ENCODE data around the gene RNASE12.

Gene RNASE12

GRCh38 chr14:20555845-20556244 is 35.3 kb downstream of the RNASE12 start:
- no peak for TF ChIP-seq HOXA7 (CRISPR knock-in tag; IDR thresholded peaks at IDR 0.05; ENCODE audit: borderline replicate concordance)
- no peak for TF ChIP-seq ZNF211 (tag by site-specific recombination; IDR thresholded peaks at IDR 0.05; ENCODE audit: low read depth)
- TF ChIP-seq PRDM1 (tag by site-specific recombination; IDR thresholded peaks at IDR 0.05), result no peak
- no peak for TF ChIP-seq ZNF366 (tag by site-specific recombination; conservative IDR thresholded peaks at IDR 0.05)
- no peaks in the 10 kb centered on the region for H3K36me3 ChIP-seq (ENCODE audit: control insufficient read depth in 2 of 2, insufficient read depth in 1 of 2, low read length in 2 of 2)
- H3K9me3 ChIP-seq (ENCODE audit: control insufficient read depth, insufficient read depth, low read depth, low read length), result no peaks in the 10 kb centered on the region
- CTCF ChIA-PET, result interaction anchor here (0.6 kb wide), 1 partner anchor 102 kb away, joined by 4 read pairs; no protein-coding TSS in a partner anchor
- H3K4me1 ChIP-seq (ENCODE audit: control insufficient read depth, insufficient read depth, low read length), result no peaks in the 10 kb centered on the region
- H3K4me3 ChIP-seq (ENCODE audit: low read depth, low read length), result no peak overlapping the region
- H3K27ac ChIP-seq (ENCODE audit: extremely low read depth, low read depth, low read length), result no peak overlapping the region
- POLR2A ChIA-PET, result no interaction called here

GRCh38 chr14:20553024-20553423 is 38.2 kb downstream of the RNASE12 start:
- H3K4me3 ChIP-seq (ENCODE audit: low read depth, low read length), result no peak overlapping the region
- no peak for TF ChIP-seq ZBTB44 (tag by site-specific recombination; IDR thresholded peaks at IDR 0.05)
- TF ChIP-seq ZNF146 (tag by site-specific recombination; IDR thresholded peaks at IDR 0.05), result peak; percentile 90
- ChIA-PET POLR2A (no interaction called here), CTCF (interaction anchor here (1.3 kb wide), 1 partner anchor 23 kb away, joined by 3 read pairs; no protein-coding TSS in a partner anchor)
- H3K4me1 ChIP-seq (ENCODE audit: control insufficient read depth, insufficient read depth, low read length), result no peaks in the 10 kb centered on the region
- H3K27ac ChIP-seq (ENCODE audit: extremely low read depth, low read depth, low read length), result no peak overlapping the region
- H3K9me3 ChIP-seq (ENCODE audit: control insufficient read depth, insufficient read depth, low read depth, low read length), result no peaks in the 10 kb centered on the region
- H3K36me3 ChIP-seq (ENCODE audit: control insufficient read depth in 2 of 2, insufficient read depth in 1 of 2, low read length in 2 of 2), result no peaks in the 10 kb centered on the region

DNA sequence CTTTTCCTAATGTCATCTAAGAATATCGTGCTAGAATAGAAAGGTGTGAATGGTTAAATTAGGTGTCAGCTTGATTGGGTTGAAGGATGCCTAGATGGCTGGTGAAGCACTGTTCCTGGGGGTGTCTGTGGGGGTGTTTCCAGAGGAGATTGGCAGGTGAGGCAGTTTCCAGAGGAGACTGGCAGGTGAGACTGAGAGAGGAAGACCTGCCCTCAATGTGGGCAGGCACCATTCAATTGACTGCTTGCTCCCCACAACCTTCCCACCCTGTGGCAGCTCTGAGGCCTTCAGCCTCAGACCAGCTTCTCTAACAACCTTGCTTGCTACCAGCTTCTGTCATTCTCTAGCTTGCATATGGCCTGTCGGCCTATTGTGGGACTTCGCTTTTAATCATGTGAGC is 39.6 kb downstream of the RNASE12 start:
- no peaks in the 10 kb centered on the region for H3K9me3 ChIP-seq (ENCODE audit: control insufficient read depth, insufficient read depth, low read depth, low read length)
- ChIA-PET POLR2A (no interaction called here), CTCF (no interaction called here)
- no peak overlapping the region for H3K4me3 ChIP-seq (ENCODE audit: low read depth, low read length)
- no peaks in the 10 kb centered on the region for H3K36me3 ChIP-seq (ENCODE audit: control insufficient read depth in 2 of 2, insufficient read depth in 1 of 2, low read length in 2 of 2)
- no peak for TF ChIP-seq ZNF513 (tag by site-specific recombination; IDR thresholded peaks at IDR 0.05)
- TF ChIP-seq ZEB2 (tag by site-specific recombination; IDR thresholded peaks at IDR 0.05), result no peak
- no peak for TF ChIP-seq ZNF600 (tag by site-specific recombination; IDR thresholded peaks at IDR 0.05)
- no peak for TF ChIP-seq ZNF266 (tag by site-specific recombination; IDR thresholded peaks at IDR 0.05; ENCODE audit: low read depth)
- TF ChIP-seq, protein P1, sequence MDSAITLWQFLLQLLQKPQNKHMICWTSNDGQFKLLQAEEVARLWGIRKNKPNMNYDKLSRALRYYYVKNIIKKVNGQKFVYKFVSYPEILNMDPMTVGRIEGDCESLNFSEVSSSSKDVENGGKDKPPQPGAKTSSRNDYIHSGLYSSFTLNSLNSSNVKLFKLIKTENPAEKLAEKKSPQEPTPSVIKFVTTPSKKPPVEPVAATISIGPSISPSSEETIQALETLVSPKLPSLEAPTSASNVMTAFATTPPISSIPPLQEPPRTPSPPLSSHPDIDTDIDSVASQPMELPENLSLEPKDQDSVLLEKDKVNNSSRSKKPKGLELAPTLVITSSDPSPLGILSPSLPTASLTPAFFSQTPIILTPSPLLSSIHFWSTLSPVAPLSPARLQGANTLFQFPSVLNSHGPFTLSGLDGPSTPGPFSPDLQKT (IDR thresholded peaks at IDR 0.05; ENCODE audit: borderline replicate concordance, low read depth, low read length), result no peak
- TF ChIP-seq ZNF221 (tag by site-specific recombination; IDR thresholded peaks at IDR 0.05; ENCODE audit: borderline replicate concordance), result no peak
- no peak for TF ChIP-seq ZBTB48 (tag by site-specific recombination; IDR thresholded peaks at IDR 0.05)
- no peak for TF ChIP-seq ZNF792 (tag by site-specific recombination; IDR thresholded peaks at IDR 0.05)
- TF ChIP-seq, protein P2, sequence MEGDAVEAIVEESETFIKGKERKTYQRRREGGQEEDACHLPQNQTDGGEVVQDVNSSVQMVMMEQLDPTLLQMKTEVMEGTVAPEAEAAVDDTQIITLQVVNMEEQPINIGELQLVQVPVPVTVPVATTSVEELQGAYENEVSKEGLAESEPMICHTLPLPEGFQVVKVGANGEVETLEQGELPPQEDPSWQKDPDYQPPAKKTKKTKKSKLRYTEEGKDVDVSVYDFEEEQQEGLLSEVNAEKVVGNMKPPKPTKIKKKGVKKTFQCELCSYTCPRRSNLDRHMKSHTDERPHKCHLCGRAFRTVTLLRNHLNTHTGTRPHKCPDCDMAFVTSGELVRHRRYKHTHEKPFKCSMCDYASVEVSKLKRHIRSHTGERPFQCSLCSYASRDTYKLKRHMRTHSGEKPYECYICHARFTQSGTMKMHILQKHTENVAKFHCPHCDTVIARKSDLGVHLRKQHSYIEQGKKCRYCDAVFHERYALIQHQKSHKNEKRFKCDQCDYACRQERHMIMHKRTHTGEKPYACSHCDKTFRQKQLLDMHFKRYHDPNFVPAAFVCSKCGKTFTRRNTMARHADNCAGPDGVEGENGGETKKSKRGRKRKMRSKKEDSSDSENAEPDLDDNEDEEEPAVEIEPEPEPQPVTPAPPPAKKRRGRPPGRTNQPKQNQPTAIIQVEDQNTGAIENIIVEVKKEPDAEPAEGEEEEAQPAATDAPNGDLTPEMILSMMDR (tag by site-specific recombination; IDR thresholded peaks at IDR 0.05), result no peak
- no peak for TF ChIP-seq ZNF341 (tag by site-specific recombination; IDR thresholded peaks at IDR 0.05; ENCODE audit: low read depth)
- no peak for TF ChIP-seq ZNF558 (tag by site-specific recombination; IDR thresholded peaks at IDR 0.05)
- TF ChIP-seq ZNF19 (tag by site-specific recombination; IDR thresholded peaks at IDR 0.05; ENCODE audit: low read depth), result no peak
- TF ChIP-seq ZNF548 (tag by site-specific recombination; IDR thresholded peaks at IDR 0.05), result no peak
- no peak for TF ChIP-seq ZNF292 (tag by site-specific recombination; IDR thresholded peaks at IDR 0.05; ENCODE audit: borderline replicate concordance, low read depth)
- TF ChIP-seq ZNF354C (tag by site-specific recombination; IDR thresholded peaks at IDR 0.05; ENCODE audit: borderline replicate concordance, low read depth), result no peak
- TF ChIP-seq ZNF239 (tag by site-specific recombination; IDR thresholded peaks at IDR 0.05), result no peak
- no peak for TF ChIP-seq ZNF16 (tag by site-specific recombination; IDR thresholded peaks at IDR 0.05; ENCODE audit: low read depth)
- no peak for TF ChIP-seq ZIC2 (tag by site-specific recombination; IDR thresholded peaks at IDR 0.05)
- no peaks in the 10 kb centered on the region for H3K4me1 ChIP-seq (ENCODE audit: control insufficient read depth, insufficient read depth, low read length)
- H3K27ac ChIP-seq (ENCODE audit: extremely low read depth, low read depth, low read length), result no peak overlapping the region

All from HEK293 (cell line).